Measurements from ENCODE around the gene PDK2. TPM values are rescaled to one million over a fixed set of nuclear protein-coding genes. Genes with fewer than 3 reads are reported as not detected.

Gene PDK2
- total and polyA plus RNA-seq, 9 of the 15 experiments (the other 6 are each of a cell fraction or from before 2014, with no cell fraction given) = 0.03 to 2.5 (median 1.4) TPM

- TF ChIP-seq BHLHE40 (IDR thresholded peaks at IDR 0.05; ENCODE audit: low read length) = peak; percentile 59; the same call in 1 of the 2 replicates
- no peak for TF ChIP-seq PCBP1 (IDR thresholded peaks at IDR 0.05; ENCODE audit: low read depth, low read length, poor library complexity, severe bottlenecking)
- TF ChIP-seq FOXK2 (conservative IDR thresholded peaks at IDR 0.05 in 1 of 2, IDR thresholded peaks at IDR 0.05 in 1 of 2; ENCODE audit: low read depth in 2 of 2) = peak in 1 of 2 experiments; percentile 24; a peak in 1 of 4 replicates
- TF ChIP-seq PHF20 (IDR thresholded peaks at IDR 0.05; ENCODE audit: partially characterized antibody) = peak; percentile 12
- TF ChIP-seq SREBF2 (CRISPR knock-in tag; IDR thresholded peaks at IDR 0.05) = no peak
- TF ChIP-seq MBD2 (IDR thresholded peaks at IDR 0.05; ENCODE audit: borderline replicate concordance, low read depth) = peak; percentile 88
- 0 out of 2 replicates have a peak, but pooled peaks have one; percentile 34 for TF ChIP-seq FOXK1 (CRISPR knock-in tag; IDR thresholded peaks at IDR 0.05; ENCODE audit: borderline replicate concordance)
- TF ChIP-seq SP2 (IDR thresholded peaks at IDR 0.05; ENCODE audit: extremely low read depth, low read depth, low read length, poor library complexity, severe bottlenecking) = peak; percentile 46
- TF ChIP-seq RBM22 (IDR thresholded peaks at IDR 0.05; ENCODE audit: low read depth, low read length, poor library complexity, severe bottlenecking) = no peak
- peak; percentile 90 for TF ChIP-seq MNT (conservative IDR thresholded peaks at IDR 0.05)
- peak; percentile 96 for TF ChIP-seq USF2 (CRISPR knock-in tag; IDR thresholded peaks at IDR 0.05)
Observed at GRCh38 chr17:50094753-50095619, at the start of gene PDK2 (continued).

Measured in K562 (cell line).